ENCODE data around the gene LMBR1.

LMBR1 gene

DNA sequence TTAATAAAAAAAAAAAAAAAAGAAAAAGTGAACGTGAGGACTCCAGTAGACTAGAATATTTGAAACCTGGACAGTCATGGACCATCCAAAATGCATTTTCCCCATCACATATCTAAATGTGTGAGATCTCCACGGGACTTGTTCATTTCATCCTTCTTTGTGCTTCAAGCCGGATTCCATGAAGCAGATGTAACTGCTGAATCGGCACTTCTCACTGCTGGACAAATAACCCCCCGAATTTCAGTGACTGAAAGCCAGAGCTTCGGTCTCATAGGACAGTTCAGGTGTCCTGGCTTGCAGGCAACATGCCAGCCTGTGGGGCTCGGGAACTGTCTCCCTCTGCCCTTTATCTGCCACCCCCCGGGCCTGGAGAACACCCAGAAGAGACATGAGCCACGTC is 219.1 kb downstream of the LMBR1 start:
- no peak for TF ChIP-seq ZBTB7A (IDR thresholded peaks at IDR 0.05; ENCODE audit: low read depth)
- no peak for TF ChIP-seq CEBPB (IDR thresholded peaks at IDR 0.05)
- TF ChIP-seq, protein P1, sequence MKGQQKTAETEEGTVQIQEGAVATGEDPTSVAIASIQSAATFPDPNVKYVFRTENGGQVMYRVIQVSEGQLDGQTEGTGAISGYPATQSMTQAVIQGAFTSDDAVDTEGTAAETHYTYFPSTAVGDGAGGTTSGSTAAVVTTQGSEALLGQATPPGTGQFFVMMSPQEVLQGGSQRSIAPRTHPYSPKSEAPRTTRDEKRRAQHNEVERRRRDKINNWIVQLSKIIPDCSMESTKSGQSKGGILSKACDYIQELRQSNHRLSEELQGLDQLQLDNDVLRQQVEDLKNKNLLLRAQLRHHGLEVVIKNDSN (IDR thresholded peaks at IDR 0.05) = no peak
- TF ChIP-seq, protein P2, sequence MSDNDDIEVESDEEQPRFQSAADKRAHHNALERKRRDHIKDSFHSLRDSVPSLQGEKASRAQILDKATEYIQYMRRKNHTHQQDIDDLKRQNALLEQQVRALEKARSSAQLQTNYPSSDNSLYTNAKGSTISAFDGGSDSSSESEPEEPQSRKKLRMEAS (IDR thresholded peaks at IDR 0.05) = no peak
- TF ChIP-seq EGR1 (IDR thresholded peaks at IDR 0.05) = no peak
- no peak for TF ChIP-seq EP300 (IDR thresholded peaks at IDR 0.05; ENCODE audit: borderline replicate concordance)

DNA sequence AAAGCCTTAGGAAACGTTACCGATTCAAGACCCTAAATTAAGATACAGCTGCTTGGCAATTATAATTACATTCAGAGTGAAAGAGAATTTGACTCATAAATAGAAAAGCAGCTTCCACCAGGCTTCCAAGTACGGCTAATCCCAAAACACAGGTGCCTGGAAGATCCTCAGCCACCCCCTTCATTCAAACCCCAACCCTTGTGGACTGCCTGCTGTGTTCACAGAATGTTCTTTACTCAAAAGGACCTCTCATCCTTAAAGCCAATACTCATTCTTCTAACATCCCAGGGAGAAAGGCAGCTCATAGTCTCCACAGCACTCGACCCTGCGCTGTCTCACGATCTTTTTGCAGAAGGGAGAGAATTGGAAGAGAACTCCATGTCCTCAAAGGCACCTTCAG is 219.5 kb downstream of the LMBR1 start:
- TF ChIP-seq TEAD4 (IDR thresholded peaks at IDR 0.05) (no peak), TCF12 (IDR thresholded peaks at IDR 0.05; ENCODE audit: low read depth) (no peak), RAD21 (IDR thresholded peaks at IDR 0.05; ENCODE audit: low read depth) (no peak), YY1 (IDR thresholded peaks at IDR 0.05; ENCODE audit: low read depth) (no peak)
- TF ChIP-seq, protein P1 (IDR thresholded peaks at IDR 0.05) = no peak
- TF ChIP-seq, protein P2 (IDR thresholded peaks at IDR 0.05) = no peak

DNA sequence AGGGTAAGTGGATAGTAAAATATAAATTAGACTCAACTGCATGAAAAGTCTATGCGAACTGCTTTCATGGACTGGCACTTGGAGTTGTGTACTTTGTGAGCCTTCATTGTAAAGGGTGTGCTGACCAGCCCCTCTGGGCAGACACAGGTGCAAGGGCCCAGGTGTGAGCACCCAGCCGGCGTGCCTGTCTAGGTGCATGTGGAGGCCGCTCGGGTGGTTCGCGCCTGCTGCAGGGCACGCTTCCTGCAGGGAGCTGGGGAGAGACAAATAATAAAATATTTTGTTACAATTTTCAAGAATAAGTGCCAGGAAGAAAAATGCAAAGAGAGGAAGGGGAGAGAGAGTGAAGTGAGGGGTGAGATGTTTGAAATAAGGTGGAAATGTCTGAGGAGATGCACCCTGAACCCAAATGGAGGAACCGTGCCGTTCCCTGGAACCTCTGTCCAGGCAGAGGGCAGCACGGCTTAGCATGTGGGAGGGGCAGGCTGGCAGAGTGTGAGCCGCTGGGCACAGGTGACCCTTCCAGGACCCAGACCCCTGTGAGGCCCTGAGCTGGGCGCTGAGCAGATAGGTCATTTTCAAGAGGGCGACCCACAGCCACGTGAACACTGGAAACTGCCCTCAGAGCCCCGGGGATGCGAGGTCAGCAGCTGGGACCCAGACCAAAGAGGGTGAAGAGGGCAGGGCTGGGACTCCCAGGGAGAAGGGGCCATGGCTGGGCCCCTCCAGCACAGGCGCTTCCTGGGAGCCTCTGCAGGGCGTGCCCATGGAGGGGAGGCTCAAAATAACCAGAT is 223.8 kb downstream of the LMBR1 start:
- TF ChIP-seq ZBTB7A (IDR thresholded peaks at IDR 0.05; ENCODE audit: low read depth) (no peak), RAD21 (IDR thresholded peaks at IDR 0.05; ENCODE audit: low read depth) (no peak), EP300 (IDR thresholded peaks at IDR 0.05; ENCODE audit: borderline replicate concordance) (no peak), TAF1 (IDR thresholded peaks at IDR 0.05; ENCODE audit: low read depth) (no peak), CREB1 (IDR thresholded peaks at IDR 0.05; ENCODE audit: low read depth) (no peak), NFIC (IDR thresholded peaks at IDR 0.05) (no peak), EGR1 (IDR thresholded peaks at IDR 0.05) (no peak), YY1 (IDR thresholded peaks at IDR 0.05; ENCODE audit: low read depth) (no peak), CEBPB (IDR thresholded peaks at IDR 0.05) (no peak), FOXM1 (IDR thresholded peaks at IDR 0.05; ENCODE audit: borderline replicate concordance, low read depth) (no peak), TCF12 (IDR thresholded peaks at IDR 0.05; ENCODE audit: low read depth) (no peak), TEAD4 (IDR thresholded peaks at IDR 0.05) (no peak)
- TF ChIP-seq, protein P1 (IDR thresholded peaks at IDR 0.05) = no peak
- TF ChIP-seq, protein P3, sequence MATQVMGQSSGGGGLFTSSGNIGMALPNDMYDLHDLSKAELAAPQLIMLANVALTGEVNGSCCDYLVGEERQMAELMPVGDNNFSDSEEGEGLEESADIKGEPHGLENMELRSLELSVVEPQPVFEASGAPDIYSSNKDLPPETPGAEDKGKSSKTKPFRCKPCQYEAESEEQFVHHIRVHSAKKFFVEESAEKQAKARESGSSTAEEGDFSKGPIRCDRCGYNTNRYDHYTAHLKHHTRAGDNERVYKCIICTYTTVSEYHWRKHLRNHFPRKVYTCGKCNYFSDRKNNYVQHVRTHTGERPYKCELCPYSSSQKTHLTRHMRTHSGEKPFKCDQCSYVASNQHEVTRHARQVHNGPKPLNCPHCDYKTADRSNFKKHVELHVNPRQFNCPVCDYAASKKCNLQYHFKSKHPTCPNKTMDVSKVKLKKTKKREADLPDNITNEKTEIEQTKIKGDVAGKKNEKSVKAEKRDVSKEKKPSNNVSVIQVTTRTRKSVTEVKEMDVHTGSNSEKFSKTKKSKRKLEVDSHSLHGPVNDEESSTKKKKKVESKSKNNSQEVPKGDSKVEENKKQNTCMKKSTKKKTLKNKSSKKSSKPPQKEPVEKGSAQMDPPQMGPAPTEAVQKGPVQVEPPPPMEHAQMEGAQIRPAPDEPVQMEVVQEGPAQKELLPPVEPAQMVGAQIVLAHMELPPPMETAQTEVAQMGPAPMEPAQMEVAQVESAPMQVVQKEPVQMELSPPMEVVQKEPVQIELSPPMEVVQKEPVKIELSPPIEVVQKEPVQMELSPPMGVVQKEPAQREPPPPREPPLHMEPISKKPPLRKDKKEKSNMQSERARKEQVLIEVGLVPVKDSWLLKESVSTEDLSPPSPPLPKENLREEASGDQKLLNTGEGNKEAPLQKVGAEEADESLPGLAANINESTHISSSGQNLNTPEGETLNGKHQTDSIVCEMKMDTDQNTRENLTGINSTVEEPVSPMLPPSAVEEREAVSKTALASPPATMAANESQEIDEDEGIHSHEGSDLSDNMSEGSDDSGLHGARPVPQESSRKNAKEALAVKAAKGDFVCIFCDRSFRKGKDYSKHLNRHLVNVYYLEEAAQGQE (IDR thresholded peaks at IDR 0.05; ENCODE audit: low read depth) = no peak
- TF ChIP-seq, protein P2 (IDR thresholded peaks at IDR 0.05) = no peak

DNA sequence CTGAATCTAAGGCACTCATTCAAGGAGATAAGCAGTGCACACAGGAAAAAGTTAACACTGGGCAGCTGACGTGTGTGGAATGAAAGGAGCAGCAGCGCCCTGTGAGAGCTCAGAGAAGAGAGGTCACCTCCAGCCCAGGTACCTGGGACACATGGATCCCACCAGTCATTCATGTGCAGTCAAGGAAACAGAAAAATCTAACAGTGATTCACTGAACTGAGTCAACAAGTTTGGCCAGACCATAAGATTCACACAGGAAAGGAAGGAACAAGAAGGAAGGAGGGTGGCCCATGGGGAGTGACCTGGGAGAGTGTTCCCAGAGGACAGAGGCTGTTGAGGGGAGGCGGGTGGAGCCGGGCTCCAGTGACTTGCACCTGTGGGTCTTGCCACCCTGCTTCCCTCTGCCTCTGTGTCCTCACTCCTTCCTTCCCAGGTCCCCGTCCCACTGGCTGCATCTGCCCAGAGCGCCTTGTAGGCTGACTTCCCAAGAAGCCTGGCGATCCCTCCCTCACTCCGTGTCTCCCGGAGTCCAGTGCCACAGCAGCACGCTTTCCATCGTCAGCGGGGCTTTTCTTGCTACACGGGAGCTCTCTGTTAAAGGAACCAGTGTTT is 224.7 kb downstream of the LMBR1 start:
- TF ChIP-seq FOXM1 (IDR thresholded peaks at IDR 0.05; ENCODE audit: borderline replicate concordance, low read depth) (no peak), TEAD4 (IDR thresholded peaks at IDR 0.05) (no peak)
- TF ChIP-seq, protein P1 (IDR thresholded peaks at IDR 0.05) = no peak

DNA sequence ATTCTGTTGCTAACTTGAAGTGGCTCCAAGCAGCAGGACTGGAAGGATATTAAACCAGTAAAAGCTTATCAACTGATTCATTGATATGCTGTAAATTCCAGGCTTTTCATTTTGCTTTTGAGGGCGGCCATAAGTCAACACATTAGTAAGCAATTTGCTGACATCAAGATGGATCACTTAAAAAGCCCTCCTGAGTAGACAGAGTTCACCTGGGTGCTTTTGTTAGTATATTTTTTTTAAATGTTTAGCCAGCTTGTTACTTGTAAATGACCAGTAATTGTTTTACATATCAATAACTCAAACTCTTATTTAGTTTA is 225.9 kb downstream of the LMBR1 start:
- TF ChIP-seq EGR1 (IDR thresholded peaks at IDR 0.05) (no peak), TCF12 (IDR thresholded peaks at IDR 0.05; ENCODE audit: low read depth) (no peak), ZBTB7A (IDR thresholded peaks at IDR 0.05; ENCODE audit: low read depth) (no peak), TAF1 (IDR thresholded peaks at IDR 0.05; ENCODE audit: low read depth) (no peak)

DNA sequence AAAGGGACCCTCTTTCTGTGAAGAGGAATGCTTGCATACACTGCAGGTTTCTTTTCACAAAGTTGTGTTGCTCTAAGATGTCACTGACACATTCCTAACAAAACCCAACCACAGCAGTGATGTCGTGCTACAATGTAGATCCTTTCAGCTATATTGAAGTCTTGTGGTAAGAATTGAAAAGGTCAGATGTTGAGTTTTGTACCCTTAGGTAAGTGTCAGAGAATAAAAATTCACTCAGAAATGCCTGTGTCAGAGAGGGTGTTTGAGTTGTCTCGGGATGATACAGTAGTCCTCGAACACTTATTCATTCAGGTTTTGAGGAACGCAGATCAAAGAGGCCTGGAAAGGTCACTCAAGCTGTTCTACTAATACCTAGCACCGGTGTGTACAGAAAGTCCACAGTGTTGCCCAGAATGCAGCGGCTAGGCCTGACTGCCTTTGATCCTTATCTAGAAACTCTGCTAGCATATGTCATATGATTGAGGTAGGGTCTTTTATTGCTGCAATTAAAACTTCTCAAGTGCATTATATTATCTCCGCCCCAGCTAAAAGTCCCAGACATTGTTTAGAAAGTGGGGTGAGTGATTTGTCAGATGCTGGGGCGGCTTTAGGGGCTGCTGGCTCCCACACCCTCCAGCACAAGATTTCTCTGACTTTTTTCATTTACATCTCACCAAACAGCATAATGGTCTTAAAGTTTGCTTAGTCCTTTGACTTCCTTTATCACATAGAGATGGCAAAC is 226.4 kb downstream of the LMBR1 start:
- no peak for TF ChIP-seq TAF1 (IDR thresholded peaks at IDR 0.05; ENCODE audit: low read depth)
- TF ChIP-seq, protein P1 (IDR thresholded peaks at IDR 0.05) = no peak
- TF ChIP-seq FOXM1 (IDR thresholded peaks at IDR 0.05; ENCODE audit: borderline replicate concordance, low read depth) = no peak
- no peak for TF ChIP-seq RAD21 (IDR thresholded peaks at IDR 0.05; ENCODE audit: low read depth)
- no peak for TF ChIP-seq CEBPB (IDR thresholded peaks at IDR 0.05)
- no peak for TF ChIP-seq ZBTB7A (IDR thresholded peaks at IDR 0.05; ENCODE audit: low read depth)
